B cell (primary cell): Measurements from ENCODE around the gene ETFBKMT. TPM values are rescaled to one million over a fixed set of nuclear protein-coding genes. Genes with fewer than 3 reads are reported as not detected.

ENCODE experiments used
- ATAC-seq: fragments of 200-7000 bp; cut with Tn5 transposase; one replicate; pipeline ENCODE4 v1.10.0; 2021; ENCODE audit warnings: low read depth, mild to moderate bottlenecking, moderate number of reproducible peaks, moderate library complexity
- CTCF ChIA-PET: fragments of 350-600 bp; sonication (Branson Sonifier 250); formaldehyde crosslinking; loops from one replicate; lab custom pipeline; 2021; ENCODE audit warnings: antibody characterized with exemption, inconsistent platforms; lab: Charles Lee
- POLR2A ChIA-PET: fragments of 350-600 bp; sonication (Branson Sonifier 250); formaldehyde crosslinking; loops from one replicate; lab custom pipeline; 2021; ENCODE audit warnings: antibody characterized with exemption; lab: Charles Lee
- DNase-seq: peaks from one replicate; pipeline ENCODE4 v3.0.0; 2013
- H2AFZ ChIP-seq: 2 replicates; pipeline ENCODE4 v1.6.1; 2012; ENCODE audit warnings: mild to moderate bottlenecking, low read depth, low read length; ENCODE audit not compliant: insufficient read depth, poor library complexity, severe bottlenecking
- H3K27ac ChIP-seq, 2 donors: 1 replicate in 1 of 2; 2 replicates in 1 of 2; pipeline ENCODE4 v1.5.1; 2012 to 2013; ENCODE audit warnings: low read length in 2 of 2, mild to moderate bottlenecking in 2 of 2, moderate library complexity in 1 of 2
- H3K27me3 ChIP-seq, 4 experiments: fragments of 200-600 bp in 1 of 4; sonication (generic) in 1 of 4; replicated peaks in 1 of 4; 1 replicate in 2 of 4; 2 replicates in 2 of 4; pipeline versions ENCODE4 v1.6.1 to v1.7.0; 2013 to 2016; ENCODE audit warnings: low read length in 3 of 4, mild to moderate bottlenecking in 2 of 4, mixed read lengths in 1 of 4, moderate library complexity in 1 of 4; ENCODE audit not compliant: insufficient read depth in 4 of 4, control insufficient read depth in 3 of 4; ENCODE audit errors: control extremely low read depth in 1 of 4
- H3K36me3 ChIP-seq, 2 experiments: replicated peaks in 1 of 2; 1 replicate in 1 of 2; 2 replicates in 1 of 2; pipeline versions ENCODE4 v1.6.1 to v1.7.1; 2013; ENCODE audit warnings: low read length in 1 of 2; ENCODE audit not compliant: insufficient read depth in 2 of 2, control insufficient read depth in 1 of 2; ENCODE audit errors: control extremely low read depth in 1 of 2, extremely low read depth in 1 of 2
- H3K4me1 ChIP-seq, 2 donors: fragments of 200-600 bp in 1 of 2; sonication (generic) in 1 of 2; 1 replicate in 1 of 2; 2 replicates in 1 of 2; pipeline versions ENCODE4 v1.5.1 to v1.6.1; 2013 to 2017; ENCODE audit warnings: low read length in 2 of 2; ENCODE audit not compliant: control insufficient read depth in 2 of 2, insufficient read depth in 2 of 2
- H3K4me2 ChIP-seq: replicated peaks from 2 replicates; pipeline ENCODE3; 2012; ENCODE audit warnings: mild to moderate bottlenecking, low read depth, low read length; ENCODE audit not compliant: poor library complexity, severe bottlenecking
- H3K4me3 ChIP-seq, 5 experiments: fragments of 200-600 bp in 1 of 5; sonication (generic) in 1 of 5; 1 replicate in 3 of 5; 2 replicates in 2 of 5; pipeline versions ENCODE4 v1.5.1 to v1.7.0; 2011 to 2016; ENCODE audit warnings: low read length in 4 of 5, mild to moderate bottlenecking in 4 of 5, low read depth in 2 of 5, control low read depth in 1 of 5, moderate library complexity in 1 of 5; ENCODE audit not compliant: insufficient read depth in 1 of 5; ENCODE audit errors: control extremely low read depth in 1 of 5, extremely low read depth in 1 of 5
- H3K79me2 ChIP-seq: fragments of 200-600 bp; sonication (generic); one replicate; pipeline ENCODE4 v1.6.0; 2016; ENCODE audit warnings: low read length; ENCODE audit not compliant: control insufficient read depth, insufficient read depth
- H3K9ac ChIP-seq: fragments of 200-600 bp; sonication (generic); 2 replicates; pipeline ENCODE4 v1.6.1; 2017; ENCODE audit warnings: mild to moderate bottlenecking, low read length, moderate library complexity
- H3K9me3 ChIP-seq, 3 donors: one replicate each; pipeline versions ENCODE4 v1.6.1 to v1.7.1; 2013; ENCODE audit warnings: low read length in 2 of 3; ENCODE audit not compliant: control insufficient read depth in 2 of 3, insufficient read depth in 1 of 3; ENCODE audit errors: control extremely low read depth in 1 of 3
- H4K20me1 ChIP-seq: 2 replicates; pipeline ENCODE4 v1.6.0; 2012; ENCODE audit warnings: mild to moderate bottlenecking, low read length; ENCODE audit not compliant: insufficient read depth, control insufficient read depth, poor library complexity, severe bottlenecking
- H3K27ac Mint-ChIP-seq: one replicate; pipeline ENCODE4 v1.8.0; 2021; ENCODE audit warnings: mixed read lengths
- H3K27me3 Mint-ChIP-seq: one replicate; pipeline ENCODE4 v1.8.0; 2021; ENCODE audit warnings: mixed read lengths
- H3K4me1 Mint-ChIP-seq: one replicate; pipeline ENCODE4 v1.8.0; 2021; ENCODE audit warnings: mixed read lengths
- H3K4me3 Mint-ChIP-seq: one replicate; pipeline ENCODE4 v1.8.0; 2021; ENCODE audit warnings: mixed read lengths
- H3K9me3 Mint-ChIP-seq: one replicate; pipeline ENCODE4 v1.8.0; 2022; ENCODE audit warnings: mixed read lengths; ENCODE audit not compliant: insufficient read depth
- EZH2 ChIP-seq: IDR thresholded peaks from 2 replicates; pipeline ENCODE4 v1.6.1; 2012; ENCODE audit warnings: borderline replicate concordance, low read depth, mild to moderate bottlenecking, moderate library complexity, low read length; ENCODE audit not compliant: insufficient read depth, poor library complexity, severe bottlenecking
- WGBS: methylation state at CpG from one replicate; pipeline ENCODE4 v1.1.5; 2013; ENCODE audit warnings: missing lambda C conversion rate; ENCODE audit not compliant: insufficient coverage; 5-methylcytosine and 5-hydroxymethylcytosine counted together
- intact Hi-C: fragments of 100-400 bp; cut with micrococcal nuclease; formaldehyde crosslinking; loops from one replicate; pipeline ENCODE4 v1.10.0; 2022
- polyA plus RNA-seq: library from polyadenylated mRNA; depleted of rRNA; stranded (reverse); fragments of >200 nt; gene quantifications from 2 replicates; pipeline ENCODE4 v1.2.3, GENCODE V29; 2012
- total RNA-seq, 2 donors: library from RNA; stranded (reverse); fragments of 120-200 nt in 1 of 2; gene quantifications; 1 replicate in 1 of 2; 2 replicates in 1 of 2; pipeline versions ENCODE4 v1.2.3 to v1.2.4, GENCODE V29; 2013 to 2022
- TF ChIP-seq, protein P1 (sequence below): fragments of 200-600 bp; IDR thresholded peaks from one replicate; pipeline ENCODE4 v1.8.0; 2022; ENCODE audit warnings: antibody characterized with exemption, mild to moderate bottlenecking

Gene ETFBKMT
- total and polyA plus RNA-seq, 2 donors (not counting 1 experiment from before 2014, with no cell fraction given): 0.58 to 2.4 TPM

DNA sequence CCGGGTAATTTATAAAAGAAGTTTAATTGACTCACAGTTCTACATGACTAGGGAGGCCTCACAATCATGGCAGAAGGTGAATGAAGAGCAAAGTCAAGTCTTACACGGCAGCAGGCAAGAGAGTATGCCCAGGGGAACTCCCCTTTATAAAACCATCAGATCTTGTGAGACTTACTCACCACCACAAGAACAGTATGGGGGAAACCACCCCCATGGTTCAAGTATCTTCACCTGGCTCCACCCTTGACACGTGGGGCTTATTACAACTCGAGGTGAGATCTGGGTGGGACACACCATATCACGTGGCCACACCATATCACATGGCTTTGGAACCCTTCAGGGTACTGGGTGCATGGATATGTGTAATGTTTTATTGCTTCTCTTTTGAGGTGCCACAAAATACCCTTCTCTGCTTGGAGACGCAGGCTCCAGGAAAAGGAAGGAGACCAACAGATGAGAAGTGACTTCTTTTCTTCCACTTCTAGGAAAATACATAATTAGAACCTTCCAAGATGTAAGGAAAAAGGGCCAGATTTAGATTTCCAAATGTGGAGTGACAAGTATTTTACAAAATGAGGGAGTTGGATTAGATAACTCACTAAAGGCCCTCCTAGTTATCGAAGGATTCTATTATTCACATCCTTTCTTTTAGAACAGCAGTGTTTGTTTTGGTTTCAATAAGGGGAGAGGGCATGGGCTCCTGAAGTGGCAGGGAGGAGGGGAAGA, 33.1 kb upstream of the ETFBKMT start:
- TF ChIP-seq, protein P1, sequence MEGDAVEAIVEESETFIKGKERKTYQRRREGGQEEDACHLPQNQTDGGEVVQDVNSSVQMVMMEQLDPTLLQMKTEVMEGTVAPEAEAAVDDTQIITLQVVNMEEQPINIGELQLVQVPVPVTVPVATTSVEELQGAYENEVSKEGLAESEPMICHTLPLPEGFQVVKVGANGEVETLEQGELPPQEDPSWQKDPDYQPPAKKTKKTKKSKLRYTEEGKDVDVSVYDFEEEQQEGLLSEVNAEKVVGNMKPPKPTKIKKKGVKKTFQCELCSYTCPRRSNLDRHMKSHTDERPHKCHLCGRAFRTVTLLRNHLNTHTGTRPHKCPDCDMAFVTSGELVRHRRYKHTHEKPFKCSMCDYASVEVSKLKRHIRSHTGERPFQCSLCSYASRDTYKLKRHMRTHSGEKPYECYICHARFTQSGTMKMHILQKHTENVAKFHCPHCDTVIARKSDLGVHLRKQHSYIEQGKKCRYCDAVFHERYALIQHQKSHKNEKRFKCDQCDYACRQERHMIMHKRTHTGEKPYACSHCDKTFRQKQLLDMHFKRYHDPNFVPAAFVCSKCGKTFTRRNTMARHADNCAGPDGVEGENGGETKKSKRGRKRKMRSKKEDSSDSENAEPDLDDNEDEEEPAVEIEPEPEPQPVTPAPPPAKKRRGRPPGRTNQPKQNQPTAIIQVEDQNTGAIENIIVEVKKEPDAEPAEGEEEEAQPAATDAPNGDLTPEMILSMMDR: no peak
- no peak for TF ChIP-seq EZH2
- Histone ChIP-seq H3K4me1 (peaks cover 2 to 5% of the 10 kb centered on the region in 2 donors), H3K27me3 (no peaks in the 10 kb centered on the region), H2AFZ (no peak overlapping the region), H3K27ac (no peak overlapping the region), H3K79me2 (no peaks in the 10 kb centered on the region), H3K36me3 (no peaks in the 10 kb centered on the region), H3K4me2 (no peak overlapping the region), H3K9ac (no peak overlapping the region), H3K4me3 (no peak overlapping the region), H4K20me1 (no peaks in the 10 kb centered on the region), H3K9me3 (peaks cover 0 to 7% (median 0%) of the 10 kb centered on the region in 3 donors)
- WGBS: 50% methylated on average over 1 of the region's 7 CpGs
- no peak overlapping the region for H3K4me3 Mint-ChIP-seq
- CTCF ChIA-PET: no interaction called here
- peaks cover 12% of the 10 kb centered on the region for H3K4me1 Mint-ChIP-seq
- intact Hi-C loops: no loop called here
- no peak for ATAC-seq
- no peak overlapping the region for H3K27ac Mint-ChIP-seq
- POLR2A ChIA-PET: interaction anchor here (0.6 kb wide), 1 partner anchor 210 kb away, joined by 5 read pairs; no protein-coding TSS in a partner anchor
- DNase-seq: no peak
- no peaks in the 10 kb centered on the region for H3K9me3 Mint-ChIP-seq
- H3K27me3 Mint-ChIP-seq: no peaks in the 10 kb centered on the region

DNA sequence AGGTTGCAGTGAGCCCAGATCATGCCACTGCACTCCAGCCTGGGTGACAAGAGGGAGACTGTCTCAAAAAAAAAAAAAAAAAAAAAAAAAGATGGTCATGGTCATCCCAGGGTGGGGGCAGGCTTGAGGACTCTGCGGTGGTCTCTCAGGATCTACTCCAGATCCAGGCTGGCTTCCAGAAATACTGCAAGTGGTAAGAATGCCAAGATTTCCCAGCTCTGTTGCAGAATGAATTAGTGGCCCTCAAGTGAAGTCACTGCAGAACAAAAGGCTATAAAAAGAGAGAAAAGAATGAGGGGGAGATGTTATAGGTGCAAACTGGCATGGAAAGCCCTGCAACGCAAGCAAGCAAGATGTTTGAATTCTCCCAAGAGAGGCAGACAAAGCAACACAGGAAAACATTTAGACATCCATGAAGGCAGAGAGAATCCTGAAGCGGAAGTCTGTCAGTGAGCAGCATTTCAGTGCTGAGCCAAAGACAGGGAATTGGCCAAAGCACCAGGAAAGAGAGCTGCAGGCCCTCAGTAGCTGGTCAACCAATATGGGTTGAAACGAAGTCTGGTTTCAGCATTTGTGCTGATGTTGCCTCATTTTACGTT, 31.9 kb upstream of the ETFBKMT start:
- H3K36me3 ChIP-seq: no peaks in the 10 kb centered on the region
- POLR2A ChIA-PET: interaction anchor here (0.6 to 0.8 kb wide), 2 partner anchors 209 to 223 kb away, joined by 5 to 8 read pairs; no protein-coding TSS in a partner anchor
- no peak for DNase-seq
- H3K4me1 Mint-ChIP-seq: peaks cover 23% of the 10 kb centered on the region
- no peak for TF ChIP-seq EZH2
- TF ChIP-seq, protein P1: no peak
- no peak overlapping the region for H3K27ac ChIP-seq
- CTCF ChIA-PET: no interaction called here
- H3K27ac Mint-ChIP-seq: no peak overlapping the region
- no peaks in the 10 kb centered on the region for H3K79me2 ChIP-seq
- intact Hi-C loops: no loop called here
- no peaks in the 10 kb centered on the region for H3K27me3 Mint-ChIP-seq
- H3K27me3 ChIP-seq: no peaks in the 10 kb centered on the region
- no peak overlapping the region for H3K9ac ChIP-seq
- H2AFZ ChIP-seq: no peak overlapping the region
- H3K9me3 ChIP-seq: peaks cover 0 to 10% (median 0%) of the 10 kb centered on the region in 3 donors
- WGBS: 96% methylated on average over 4 of the region's 5 CpGs
- H3K4me3 Mint-ChIP-seq: no peak overlapping the region
- H3K4me2 ChIP-seq: no peak overlapping the region
- ATAC-seq: no peak
- no peak overlapping the region for H3K4me3 ChIP-seq
- H3K9me3 Mint-ChIP-seq: no peaks in the 10 kb centered on the region
- H3K4me1 ChIP-seq: peaks cover 13% of the 10 kb centered on the region in 2 donors
- no peaks in the 10 kb centered on the region for H4K20me1 ChIP-seq
